HUDEP-2 (cell line): ENCODE measurements around the gene KRTAP4-4.
"Not testable (repeated sequence)": the region's sequence is repeated elsewhere in the genome, so short reads cannot be mapped to it uniquely, and the experiment has no call there.

ENCODE experiments used
- DNase-seq, 76 experiments: peaks; one replicate each; lab custom pipeline; 2025; ENCODE audit not compliant: unreplicated experiment in 76 of 76; lab: John Stamatoyannopoulos, UW

Gene KRTAP4-4

DNA sequence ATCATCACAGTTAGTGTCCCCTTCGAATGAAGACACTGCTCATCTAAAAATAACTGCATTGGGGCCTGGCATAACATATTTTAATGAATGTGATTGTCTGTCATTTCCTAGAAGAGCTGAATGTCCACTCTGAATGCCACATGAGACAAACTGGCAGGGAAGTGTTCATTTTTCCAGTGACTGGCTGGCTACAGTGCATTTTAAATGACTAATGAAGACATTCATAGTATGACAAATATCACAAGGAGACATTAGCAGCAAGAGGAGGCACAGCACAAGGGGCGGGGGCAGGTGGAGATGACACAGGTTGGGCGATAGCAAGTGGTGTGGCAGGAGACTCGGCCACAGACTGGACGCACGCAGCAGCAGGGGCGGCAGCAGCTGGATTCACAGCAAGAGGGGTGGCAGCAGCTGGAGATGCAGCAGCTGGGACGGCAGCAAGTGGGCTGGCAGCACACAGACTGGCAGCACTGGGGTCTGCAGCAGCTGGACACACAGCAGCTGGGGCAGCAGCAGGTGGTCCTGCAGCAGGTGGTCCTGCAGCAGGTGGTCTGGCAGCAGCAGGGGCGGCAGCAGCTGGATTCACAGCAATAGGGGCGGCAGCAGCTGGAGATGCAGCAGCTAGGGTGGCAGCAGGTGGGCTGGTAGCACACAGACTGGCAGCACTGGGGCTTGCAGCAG, 11.4 kb downstream of the KRTAP4-4 start:
- not testable (repeated sequence) for DNase-seq

GRCh38 chr17:41147531-41148204, 12.9 kb downstream of the KRTAP4-4 start:
- DNase-seq = no peak

GRCh38 chr17:41145261-41145660, 15.3 kb downstream of the KRTAP4-4 start:
- DNase-seq = no peak

DNA sequence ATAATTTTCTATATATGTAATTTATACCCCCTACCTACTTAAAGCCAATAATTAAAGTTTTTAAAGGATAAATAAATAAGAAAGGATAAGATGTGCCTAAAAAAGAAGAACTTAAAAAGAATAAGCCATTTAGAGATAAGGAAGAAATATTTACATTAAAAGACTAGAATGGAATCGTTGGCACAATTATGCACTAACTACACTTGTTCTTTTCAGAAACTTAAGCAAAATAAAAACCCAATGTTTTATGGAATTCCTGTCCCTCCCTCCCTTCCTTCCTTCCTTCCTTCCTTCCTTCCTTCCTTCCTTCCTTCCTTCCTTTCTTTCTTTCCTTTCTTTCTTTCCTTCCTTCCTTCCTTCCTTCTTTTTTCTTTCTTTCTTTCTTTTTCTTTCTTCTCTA, 15.7 kb downstream of the KRTAP4-4 start:
- no peak for DNase-seq

DNA sequence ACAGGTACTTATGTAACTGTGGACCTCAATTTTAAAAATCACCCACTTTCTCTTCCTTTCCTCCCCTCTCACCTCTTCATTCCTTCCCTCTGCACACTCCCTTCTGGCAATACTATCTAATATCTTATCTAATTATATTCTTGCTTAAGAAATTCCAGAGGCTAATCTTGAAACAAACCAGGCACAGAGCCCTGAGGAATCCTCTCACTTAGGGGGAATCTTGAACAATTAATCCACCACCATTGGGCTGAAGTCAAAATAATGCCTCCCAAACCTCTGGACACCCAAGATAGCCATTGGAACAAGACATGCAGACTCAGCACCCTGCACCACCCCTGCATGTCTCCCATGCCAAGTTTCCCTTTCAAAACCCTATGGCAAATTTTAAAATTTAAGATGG, 19.2 kb downstream of the KRTAP4-4 start:
- no peak for DNase-seq

- DNase-seq = no peak
Measured at GRCh38 chr17:41140360-41141131, 20.0 kb downstream of the KRTAP4-4 start, which contains the start of gene KRTAP4-6. KRTAP4-6 (minus strand) TSS chr17:41140544; CDS start chr17:41140487, 57 bp downstream.

- not testable (repeated sequence) for DNase-seq
Measured at GRCh38 chr17:41139865-41140264, 20.7 kb downstream of the KRTAP4-4 start.

- no peak for DNase-seq
Measured at GRCh38 chr17:41133880-41134735, 26.4 kb downstream of the KRTAP4-4 start.

DNA sequence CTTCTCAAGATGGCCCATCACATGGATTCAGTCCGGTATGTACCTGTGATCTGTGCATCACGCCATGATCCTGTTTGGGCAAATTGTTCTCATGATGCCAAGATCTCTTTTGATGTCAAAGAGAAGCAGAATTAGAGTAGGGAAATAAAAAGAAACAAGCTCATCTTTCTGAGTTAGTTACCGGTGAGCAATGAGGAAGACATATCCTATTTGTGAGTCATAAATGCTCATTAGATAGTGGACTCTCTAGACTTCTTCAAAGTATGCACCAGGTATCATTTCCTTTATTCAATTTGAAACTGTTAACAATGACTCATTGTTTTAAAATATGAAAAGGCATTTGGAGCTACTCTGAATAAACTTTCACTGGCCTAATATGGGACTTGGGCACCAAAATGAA, 28.6 kb downstream of the KRTAP4-4 start:
- DNase-seq = no peak

GRCh38 chr17:41127371-41127770, 33.2 kb downstream of the KRTAP4-4 start:
- DNase-seq = no peak

DNA sequence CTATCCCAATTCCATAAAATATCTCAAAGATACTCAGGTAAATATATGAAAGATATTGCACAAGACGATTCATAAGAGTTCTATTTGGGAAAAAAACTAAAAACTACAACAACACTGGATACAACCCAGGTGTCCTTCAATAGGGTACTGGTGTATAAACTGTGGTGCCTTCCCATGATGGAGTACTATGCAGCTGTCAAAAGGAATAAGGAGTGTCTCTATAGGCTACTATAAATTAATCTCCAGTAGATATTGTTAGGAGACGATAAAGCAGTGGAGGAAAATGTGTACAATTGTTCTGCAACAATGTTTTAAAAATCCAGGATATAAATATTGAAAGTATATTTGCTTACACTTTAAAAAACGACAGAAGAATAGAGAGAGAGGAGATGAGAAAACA, 34.1 kb downstream of the KRTAP4-4 start:
- no peak for DNase-seq

- DNase-seq = no peak
Measured at GRCh38 chr17:41125064-41125463, 35.5 kb downstream of the KRTAP4-4 start.

DNA sequence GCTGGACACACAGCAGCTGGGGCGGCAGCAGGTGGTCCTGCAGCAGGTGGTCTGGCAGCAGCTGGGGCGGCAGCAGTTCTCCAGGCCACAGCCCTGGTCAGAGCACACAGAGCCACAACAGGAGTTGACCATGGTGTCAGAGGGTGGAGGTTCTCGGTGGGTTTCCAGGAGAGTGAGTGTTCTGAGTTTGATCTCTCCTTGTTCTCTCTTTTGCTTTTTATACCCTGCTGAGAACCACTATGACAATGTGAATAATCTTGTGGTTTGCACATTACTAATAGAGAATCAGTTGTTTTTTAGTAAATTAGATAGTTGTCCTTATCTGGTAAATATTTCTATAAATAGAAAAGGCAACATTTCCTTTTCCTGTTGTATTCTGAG, 36.6 kb downstream of the KRTAP4-4 start, which contains the start of gene KRTAP4-12:
Gene KRTAP4-12 (minus strand): TSS at position 192 of the 381 bp plus-strand sequence. CDS start 60 bp downstream, at position 132.
- DNase-seq = not testable (repeated sequence)

- not testable (repeated sequence) for DNase-seq
Measured at GRCh38 chr17:41123292-41123990, 37.1 kb downstream of the KRTAP4-4 start.

GRCh38 chr17:41121742-41122141, 38.8 kb downstream of the KRTAP4-4 start:
- DNase-seq = no peak

- not testable (repeated sequence) for DNase-seq
Measured at GRCh38 chr17:41119696-41120690, 40.6 kb downstream of the KRTAP4-4 start.

- no peak for DNase-seq
Measured at GRCh38 chr17:41118721-41119120, 41.8 kb downstream of the KRTAP4-4 start.

- DNase-seq = not testable (repeated sequence)
Measured at GRCh38 chr17:41117846-41118386, 42.6 kb downstream of the KRTAP4-4 start, which contains the start of gene KRTAP4-11. KRTAP4-11 (minus strand) TSS chr17:41118373; CDS start chr17:41118315, 58 bp downstream.
